ENCODE data around the gene PEG3.

DNA sequence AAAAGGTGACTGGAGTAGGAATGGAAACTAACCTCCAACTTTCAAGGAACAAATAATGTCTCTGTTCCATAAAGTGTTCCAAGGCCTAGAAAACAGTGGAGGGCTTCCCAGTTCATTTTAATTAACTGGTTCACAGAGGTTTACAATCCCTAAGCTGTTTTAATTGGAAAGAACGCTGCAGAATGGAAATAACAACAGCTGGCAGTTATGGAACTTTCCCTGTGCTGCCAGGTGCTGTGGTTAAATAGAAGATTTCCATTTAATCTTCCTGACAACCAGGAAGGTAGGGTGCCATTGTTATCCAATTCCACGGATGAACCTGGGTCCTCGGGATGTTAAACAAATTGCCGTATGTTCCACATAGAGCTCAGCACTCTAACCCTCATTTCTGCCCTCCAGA lies 22.2 kb upstream of the PEG3 start:
- no peak for TF ChIP-seq JUNB (IDR thresholded peaks at IDR 0.05)
- TF ChIP-seq NR2C2 (IDR thresholded peaks at IDR 0.05; ENCODE audit: borderline replicate concordance, control insufficient read depth, insufficient read length, low read depth): no peak
- TF ChIP-seq POLR2A (IDR thresholded peaks at IDR 0.05; ENCODE audit: low read depth, low read length): no peak
- no peak for TF ChIP-seq EZH2 (IDR thresholded peaks at IDR 0.05; ENCODE audit: borderline replicate concordance, control insufficient read depth, low read depth, low read length)
- TF ChIP-seq, protein P1, sequence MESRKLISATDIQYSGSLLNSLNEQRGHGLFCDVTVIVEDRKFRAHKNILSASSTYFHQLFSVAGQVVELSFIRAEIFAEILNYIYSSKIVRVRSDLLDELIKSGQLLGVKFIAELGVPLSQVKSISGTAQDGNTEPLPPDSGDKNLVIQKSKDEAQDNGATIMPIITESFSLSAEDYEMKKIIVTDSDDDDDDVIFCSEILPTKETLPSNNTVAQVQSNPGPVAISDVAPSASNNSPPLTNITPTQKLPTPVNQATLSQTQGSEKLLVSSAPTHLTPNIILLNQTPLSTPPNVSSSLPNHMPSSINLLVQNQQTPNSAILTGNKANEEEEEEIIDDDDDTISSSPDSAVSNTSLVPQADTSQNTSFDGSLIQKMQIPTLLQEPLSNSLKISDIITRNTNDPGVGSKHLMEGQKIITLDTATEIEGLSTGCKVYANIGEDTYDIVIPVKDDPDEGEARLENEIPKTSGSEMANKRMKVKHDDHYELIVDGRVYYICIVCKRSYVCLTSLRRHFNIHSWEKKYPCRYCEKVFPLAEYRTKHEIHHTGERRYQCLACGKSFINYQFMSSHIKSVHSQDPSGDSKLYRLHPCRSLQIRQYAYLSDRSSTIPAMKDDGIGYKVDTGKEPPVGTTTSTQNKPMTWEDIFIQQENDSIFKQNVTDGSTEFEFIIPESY (IDR thresholded peaks at IDR 0.05): no peak
- TF ChIP-seq, protein P2, sequence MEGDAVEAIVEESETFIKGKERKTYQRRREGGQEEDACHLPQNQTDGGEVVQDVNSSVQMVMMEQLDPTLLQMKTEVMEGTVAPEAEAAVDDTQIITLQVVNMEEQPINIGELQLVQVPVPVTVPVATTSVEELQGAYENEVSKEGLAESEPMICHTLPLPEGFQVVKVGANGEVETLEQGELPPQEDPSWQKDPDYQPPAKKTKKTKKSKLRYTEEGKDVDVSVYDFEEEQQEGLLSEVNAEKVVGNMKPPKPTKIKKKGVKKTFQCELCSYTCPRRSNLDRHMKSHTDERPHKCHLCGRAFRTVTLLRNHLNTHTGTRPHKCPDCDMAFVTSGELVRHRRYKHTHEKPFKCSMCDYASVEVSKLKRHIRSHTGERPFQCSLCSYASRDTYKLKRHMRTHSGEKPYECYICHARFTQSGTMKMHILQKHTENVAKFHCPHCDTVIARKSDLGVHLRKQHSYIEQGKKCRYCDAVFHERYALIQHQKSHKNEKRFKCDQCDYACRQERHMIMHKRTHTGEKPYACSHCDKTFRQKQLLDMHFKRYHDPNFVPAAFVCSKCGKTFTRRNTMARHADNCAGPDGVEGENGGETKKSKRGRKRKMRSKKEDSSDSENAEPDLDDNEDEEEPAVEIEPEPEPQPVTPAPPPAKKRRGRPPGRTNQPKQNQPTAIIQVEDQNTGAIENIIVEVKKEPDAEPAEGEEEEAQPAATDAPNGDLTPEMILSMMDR (IDR thresholded peaks at IDR 0.05 in 2 of 3, conservative IDR thresholded peaks at IDR 0.05 in 1 of 3; ENCODE audit: control insufficient read depth in 2 of 3, extremely low read depth in 1 of 3, insufficient read depth in 1 of 3, low read depth in 3 of 3, low read length in 3 of 3): no peak
- no peak for TF ChIP-seq WRNIP1 (IDR thresholded peaks at IDR 0.05; ENCODE audit: borderline replicate concordance, low read depth, low read length)
- TF ChIP-seq, protein P3, sequence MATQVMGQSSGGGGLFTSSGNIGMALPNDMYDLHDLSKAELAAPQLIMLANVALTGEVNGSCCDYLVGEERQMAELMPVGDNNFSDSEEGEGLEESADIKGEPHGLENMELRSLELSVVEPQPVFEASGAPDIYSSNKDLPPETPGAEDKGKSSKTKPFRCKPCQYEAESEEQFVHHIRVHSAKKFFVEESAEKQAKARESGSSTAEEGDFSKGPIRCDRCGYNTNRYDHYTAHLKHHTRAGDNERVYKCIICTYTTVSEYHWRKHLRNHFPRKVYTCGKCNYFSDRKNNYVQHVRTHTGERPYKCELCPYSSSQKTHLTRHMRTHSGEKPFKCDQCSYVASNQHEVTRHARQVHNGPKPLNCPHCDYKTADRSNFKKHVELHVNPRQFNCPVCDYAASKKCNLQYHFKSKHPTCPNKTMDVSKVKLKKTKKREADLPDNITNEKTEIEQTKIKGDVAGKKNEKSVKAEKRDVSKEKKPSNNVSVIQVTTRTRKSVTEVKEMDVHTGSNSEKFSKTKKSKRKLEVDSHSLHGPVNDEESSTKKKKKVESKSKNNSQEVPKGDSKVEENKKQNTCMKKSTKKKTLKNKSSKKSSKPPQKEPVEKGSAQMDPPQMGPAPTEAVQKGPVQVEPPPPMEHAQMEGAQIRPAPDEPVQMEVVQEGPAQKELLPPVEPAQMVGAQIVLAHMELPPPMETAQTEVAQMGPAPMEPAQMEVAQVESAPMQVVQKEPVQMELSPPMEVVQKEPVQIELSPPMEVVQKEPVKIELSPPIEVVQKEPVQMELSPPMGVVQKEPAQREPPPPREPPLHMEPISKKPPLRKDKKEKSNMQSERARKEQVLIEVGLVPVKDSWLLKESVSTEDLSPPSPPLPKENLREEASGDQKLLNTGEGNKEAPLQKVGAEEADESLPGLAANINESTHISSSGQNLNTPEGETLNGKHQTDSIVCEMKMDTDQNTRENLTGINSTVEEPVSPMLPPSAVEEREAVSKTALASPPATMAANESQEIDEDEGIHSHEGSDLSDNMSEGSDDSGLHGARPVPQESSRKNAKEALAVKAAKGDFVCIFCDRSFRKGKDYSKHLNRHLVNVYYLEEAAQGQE (IDR thresholded peaks at IDR 0.05; ENCODE audit: low read depth, low read length): no peak
